ENCODE data around the gene SDC4. TPM values are rescaled to one million over a fixed set of nuclear protein-coding genes. Genes with fewer than 3 reads are reported as not detected.

The SDC4 gene
- total and polyA plus RNA-seq, 2 experiments from 2014 or later: 28.5 to 39.9 TPM

- Mint-ChIP-seq H3K4me3 (no peak overlapping the region), H3K27me3 (ENCODE audit: insufficient read depth, low read depth, poor library complexity) (peaks cover 20% of the 10 kb centered on the region), H3K36me3 (ENCODE audit: low read depth) (peaks cover 2% of the 10 kb centered on the region; the same call in 1 of the 3 replicates), H3K4me1 (peaks cover 5% of the 10 kb centered on the region; the same call in 1 of the 3 replicates), H3K27ac (no peak overlapping the region), H3K9me3 (no peaks in the 10 kb centered on the region; the same call in 2 of the 3 replicates)
- Histone ChIP-seq H3F3A (replicated peaks; ENCODE audit: low read depth) (no peaks in the 10 kb centered on the region), H3K4me1 (ENCODE audit: insufficient read depth) (peaks cover 3% of the 10 kb centered on the region; the same call in 1 of the 2 replicates), H2AFZ (no peak overlapping the region), H3K79me2 (replicated peaks; ENCODE audit: insufficient read depth) (no peaks in the 10 kb centered on the region), H3K27me3 (ENCODE audit: insufficient read depth) (peaks cover 12% of the 10 kb centered on the region; the same call in 1 of the 2 replicates), H3K36me3 (ENCODE audit: insufficient read depth) (no peaks in the 10 kb centered on the region), H3K4me2 (no peak overlapping the region), H4K20me1 (replicated peaks; ENCODE audit: insufficient read depth) (no peaks in the 10 kb centered on the region; the same call in 1 of the 2 replicates), H3K4me3 (no peak overlapping the region), H3K27ac (ENCODE audit: low read depth) (no peak overlapping the region), H3K9me2 (ENCODE audit: insufficient read depth) (no peaks in the 10 kb centered on the region)
- ATAC-seq (no peak), DNase-seq (ENCODE audit: low spot score) (no peak)
- TF ChIP-seq POLR2AphosphoS5 (IDR thresholded peaks at IDR 0.05; ENCODE audit: low read depth) (no peak), CREB1 (CRISPR knock-in tag; IDR thresholded peaks at IDR 0.05; ENCODE audit: low read depth) (no peak), REST (IDR thresholded peaks at IDR 0.05; ENCODE audit: unreplicated experiment) (no peak), CTCF (conservative IDR thresholded peaks at IDR 0.05; ENCODE audit: low read depth in 2 of 2) (no peak), ZNF114 (CRISPR knock-in tag; IDR thresholded peaks at IDR 0.05) (no peak), STAT1 (IDR thresholded peaks at IDR 0.05; ENCODE audit: unreplicated experiment) (no peak), ZNF331 (CRISPR knock-in tag; IDR thresholded peaks at IDR 0.05; ENCODE audit: low read depth) (no peak), EZH2phosphoT487 (IDR thresholded peaks at IDR 0.05; ENCODE audit: unreplicated experiment) (no peak), JUNB (IDR thresholded peaks at IDR 0.05; ENCODE audit: unreplicated experiment) (no peak), EZH2 (IDR thresholded peaks at IDR 0.05; ENCODE audit: low read depth, unreplicated experiment) (no peak), ZNF462 (CRISPR knock-in tag; IDR thresholded peaks at IDR 0.05) (no peak)
Observed at GRCh38 chr20:45313065-45313695, 35.0 kb downstream of the SDC4 start.
